Amygdala (tissue), 56 donors: ENCODE data around the gene PCK2.
A peak's percentile ranks its signal among the peaks of the same experiment; 100 is the strongest.

ENCODE experiments used
- DNase-seq, 56 donors: peaks; one replicate each; lab custom pipeline; 2025; lab: John Stamatoyannopoulos, UW

PCK2 gene

DNA sequence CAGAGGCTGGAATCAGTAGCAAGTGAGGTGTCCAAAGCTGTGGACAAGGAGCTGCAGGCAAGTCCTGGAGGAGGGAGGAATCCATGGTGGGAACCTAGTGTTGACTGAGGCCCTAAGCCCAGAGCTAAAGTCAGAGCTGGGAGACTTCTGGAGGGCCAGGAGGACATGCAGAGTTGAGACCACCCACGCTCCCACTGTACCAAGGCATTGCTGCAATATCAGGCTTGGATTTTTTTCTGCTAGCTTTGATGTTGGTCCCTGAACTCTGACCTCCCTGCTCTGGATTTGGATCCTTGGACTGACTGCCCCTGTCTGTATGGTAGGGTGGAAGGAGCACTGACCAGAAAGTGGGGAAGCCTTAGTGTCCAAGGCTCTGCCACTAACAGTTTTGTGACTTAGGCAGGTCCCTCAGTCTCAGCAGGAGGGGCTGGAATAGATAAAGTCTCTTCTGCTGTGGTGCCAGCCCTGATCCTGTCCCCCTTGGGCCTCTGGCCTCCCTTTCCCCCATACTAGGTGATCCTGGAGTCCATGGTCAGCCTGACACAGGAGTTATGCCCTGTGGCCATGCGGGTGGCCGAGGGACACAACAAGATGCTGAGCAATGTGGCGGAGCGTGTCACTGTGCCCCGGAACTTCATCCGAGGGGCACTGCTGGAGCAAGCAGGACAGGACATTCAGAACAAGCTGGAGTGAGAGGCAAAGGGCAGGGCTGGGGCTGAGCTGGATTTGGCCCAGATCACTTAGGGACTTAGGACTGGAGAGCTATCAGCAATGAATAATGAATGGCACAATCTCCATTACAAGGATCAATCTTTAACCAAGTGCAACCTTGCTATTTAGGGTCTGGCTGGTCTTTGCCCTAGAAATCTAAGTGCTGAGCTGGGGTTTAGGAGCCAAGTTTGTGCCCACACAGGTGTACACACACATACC, 32.9 kb upstream of the PCK2 start:
- no peak for DNase-seq

DNA sequence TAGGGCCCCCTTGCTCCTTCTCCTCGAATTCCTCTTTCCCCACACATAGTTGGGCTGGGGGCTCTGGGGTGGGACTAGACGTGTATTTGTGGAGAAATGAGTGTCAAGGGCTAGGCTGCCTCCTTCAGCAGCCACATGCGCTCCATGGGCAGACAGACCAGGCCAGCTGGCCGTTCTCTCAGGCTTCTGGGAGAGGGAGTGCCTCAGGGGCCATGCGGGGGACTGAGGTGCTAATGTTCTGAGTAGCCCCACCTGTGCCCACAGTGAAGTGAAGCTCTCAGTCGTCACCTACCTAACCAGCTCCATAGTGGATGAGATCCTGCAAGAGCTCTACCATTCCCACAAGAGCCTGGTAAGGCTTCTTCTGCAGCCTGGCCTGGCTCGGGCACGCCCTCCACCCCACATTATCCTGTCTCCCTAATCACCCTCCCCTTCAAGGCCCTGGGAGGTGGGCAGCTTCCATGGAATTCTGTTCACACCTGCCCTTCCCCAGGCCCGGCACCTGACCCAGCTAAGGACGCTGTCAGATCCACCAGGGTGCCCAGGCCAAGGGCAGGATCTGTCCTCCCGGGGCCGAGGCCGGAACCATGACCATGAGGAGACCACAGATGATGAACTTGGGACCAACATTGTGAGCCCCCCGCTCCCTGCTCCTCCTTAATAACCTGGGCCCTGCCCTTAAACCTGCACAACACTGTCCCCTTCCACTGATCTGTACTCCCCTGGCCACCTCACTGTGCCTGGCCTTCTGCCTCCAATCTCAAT, 31.7 kb upstream of the PCK2 start:
- no peak for DNase-seq

DNA sequence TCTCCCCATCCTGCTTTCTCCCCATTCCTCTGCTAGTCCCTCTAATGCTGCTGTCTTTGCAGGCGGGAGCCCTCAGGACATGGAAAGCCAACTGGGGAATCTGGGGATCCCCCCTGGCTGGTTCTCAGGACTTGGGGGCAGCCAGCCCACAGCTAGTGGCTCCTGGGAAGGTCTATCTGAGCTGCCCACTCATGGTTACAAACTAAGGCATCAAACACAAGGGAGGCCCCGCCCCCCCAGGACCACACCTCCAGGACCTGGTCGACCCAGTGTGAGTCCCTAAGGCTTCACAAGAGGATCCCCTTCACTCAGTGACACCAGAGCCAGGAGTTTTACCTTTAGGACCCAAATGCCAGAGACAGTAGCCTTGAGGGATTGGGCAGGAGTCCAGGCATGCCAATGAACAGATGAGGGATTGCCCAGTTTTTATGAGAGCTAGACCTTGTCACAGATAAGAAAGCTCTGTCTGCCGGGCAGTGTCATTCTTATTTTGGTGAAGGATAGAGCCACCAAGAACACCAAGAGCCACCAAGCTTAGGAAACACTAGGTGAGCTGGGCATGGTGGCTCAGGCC, 30.8 kb upstream of the PCK2 start:
- no peak for DNase-seq

DNA sequence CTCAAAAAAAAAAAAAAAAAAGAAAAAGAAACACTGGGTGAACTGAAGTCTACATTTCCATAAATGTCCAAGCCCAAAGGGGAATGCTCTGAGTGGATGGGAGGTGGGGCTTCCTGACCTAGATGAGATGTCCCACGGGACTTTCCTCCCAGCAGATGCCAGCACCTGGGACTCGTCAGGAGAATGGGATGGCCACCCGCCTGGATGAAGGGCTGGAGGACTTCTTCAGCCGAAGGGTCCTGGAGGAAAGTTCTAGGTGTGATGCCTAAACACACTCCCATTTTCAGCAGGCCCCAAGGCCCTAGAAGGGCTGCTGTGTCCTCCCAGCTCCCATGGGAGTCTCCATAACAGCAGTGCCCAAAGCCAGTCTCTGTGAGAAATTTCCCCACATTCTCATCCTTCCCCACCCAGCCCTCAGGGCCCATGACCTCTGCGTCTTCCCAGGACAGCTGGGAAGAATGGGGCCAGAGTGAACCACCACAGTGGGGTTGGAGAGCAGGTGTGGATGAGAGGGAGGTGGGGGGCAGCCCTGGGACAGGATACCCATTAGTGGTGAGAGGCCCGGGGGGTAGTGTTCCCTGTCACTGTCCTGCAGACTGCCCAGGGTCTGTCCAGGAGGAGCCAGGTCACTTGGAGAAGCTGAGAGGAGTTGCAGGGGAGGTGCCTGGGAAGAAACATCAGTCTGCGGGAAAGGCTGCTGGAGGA, 29.9 kb upstream of the PCK2 start:
- no peak for DNase-seq

DNA sequence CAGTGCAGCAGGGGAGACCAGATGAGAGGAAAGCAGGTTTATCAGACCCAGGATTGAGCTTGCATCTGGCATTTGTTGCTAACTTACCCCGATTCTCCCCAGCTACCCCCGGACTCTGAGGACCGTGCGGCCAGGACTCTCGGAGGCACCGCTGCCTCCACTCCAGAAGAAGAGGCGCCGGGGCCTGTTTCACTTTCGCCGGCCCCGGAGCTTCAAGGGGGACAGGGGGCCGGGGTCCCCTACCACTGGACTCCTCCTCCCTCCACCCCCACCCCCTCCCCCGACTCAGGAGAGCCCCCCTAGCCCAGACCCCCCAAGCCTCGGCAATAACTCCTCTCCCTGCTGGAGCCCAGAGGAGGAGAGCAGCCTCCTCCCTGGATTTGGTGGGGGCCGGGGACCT, 29.3 kb upstream of the PCK2 start:
- DNase-seq, result no peak

DNA sequence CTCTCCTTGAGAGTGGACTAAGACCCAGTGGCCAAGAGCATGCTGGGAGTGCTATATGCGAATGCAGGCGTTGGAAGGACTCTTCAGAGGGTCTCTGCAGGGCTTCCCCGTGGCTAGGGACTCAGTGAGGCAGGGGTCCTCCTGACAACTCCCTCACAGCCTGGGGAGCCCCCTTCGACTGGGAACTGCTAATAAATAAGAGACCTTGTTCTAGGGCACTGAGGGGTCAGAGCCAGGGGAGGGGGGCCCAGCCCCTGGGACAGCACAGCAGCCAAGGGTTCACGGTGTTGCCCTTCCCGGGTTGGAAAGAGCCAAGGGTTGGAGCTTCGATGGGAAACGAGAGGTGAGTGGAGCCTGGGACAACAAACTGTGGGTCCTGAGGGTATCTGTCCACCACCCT, 28.7 kb upstream of the PCK2 start:
- DNase-seq, result no peak

DNA sequence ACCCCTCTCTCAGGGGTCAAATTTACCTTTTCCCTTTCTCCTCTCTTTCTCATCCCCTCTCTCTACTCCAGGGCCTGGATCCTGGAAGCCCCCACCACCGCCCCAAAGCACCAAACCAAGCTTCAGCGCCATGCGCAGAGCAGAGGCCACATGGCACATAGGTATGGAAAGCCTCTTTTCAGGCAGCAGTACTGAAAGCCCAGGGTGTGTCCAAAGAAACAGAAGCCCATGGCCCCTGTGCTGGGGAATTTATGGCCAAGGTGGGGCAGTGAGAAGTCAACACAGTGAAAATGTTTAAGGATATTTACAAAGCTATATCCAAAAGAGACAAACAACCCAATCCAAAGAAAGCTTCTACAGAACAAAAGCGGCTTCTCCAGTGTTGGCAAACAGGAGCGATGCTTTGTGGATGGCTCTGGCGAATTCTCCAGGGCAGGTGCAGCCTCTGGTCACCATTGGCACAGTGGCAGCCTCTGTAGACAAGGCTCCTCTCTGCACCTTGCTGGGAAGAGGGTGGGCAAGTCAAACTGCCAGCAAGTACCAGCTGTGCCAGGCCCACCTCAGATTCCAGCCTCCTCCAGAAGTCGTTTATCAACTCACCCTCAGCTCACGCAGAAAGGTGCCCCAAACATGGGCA, 27.5 kb upstream of the PCK2 start:
- no peak for DNase-seq

DNA sequence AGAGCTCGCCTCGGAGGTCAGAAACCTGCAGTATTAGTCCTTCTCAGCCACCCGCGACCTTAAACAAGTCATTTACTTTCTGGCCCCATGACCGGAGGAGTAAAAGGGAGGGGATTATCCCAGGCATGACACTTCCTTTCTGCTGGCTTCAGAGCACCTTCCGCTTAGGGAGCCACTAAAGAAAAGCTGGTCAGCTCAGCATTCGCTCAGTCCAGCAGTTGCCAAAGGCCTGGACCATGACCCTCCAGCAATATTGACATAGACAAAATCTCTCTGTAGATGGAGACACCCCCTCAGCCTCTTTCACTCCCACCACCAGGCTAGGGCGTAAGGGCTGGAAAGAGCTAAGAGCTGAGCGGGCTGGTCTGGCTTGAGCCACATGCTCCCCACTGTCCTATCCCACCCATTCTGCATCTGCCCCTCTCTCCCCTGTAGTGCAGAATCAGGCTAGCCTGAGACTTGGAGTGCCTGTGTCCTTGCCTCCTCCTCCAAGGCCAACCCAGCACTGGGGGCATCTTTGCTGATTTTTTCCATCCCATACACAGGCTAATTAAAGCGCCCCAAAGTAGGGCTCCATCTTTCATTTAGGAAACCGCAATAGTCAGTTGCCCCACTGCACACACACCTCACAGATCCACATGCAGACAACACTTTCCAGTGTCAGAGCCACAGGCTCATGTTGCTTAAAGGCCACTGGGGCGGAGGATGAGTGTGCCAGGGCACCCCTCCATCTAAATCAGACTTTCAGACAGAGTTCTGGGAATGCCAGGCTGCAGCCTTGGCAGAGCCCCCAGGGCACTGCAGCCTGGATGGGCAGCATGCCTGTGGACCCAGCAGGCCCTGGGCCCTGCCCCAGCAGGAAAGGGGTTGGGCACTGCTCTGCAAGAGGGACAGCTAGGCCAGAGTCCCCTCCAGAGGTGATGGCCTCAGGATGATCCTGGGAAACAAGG, 26.7 kb upstream of the PCK2 start:
- peak in 24 of 56 donors; percentile 11 to 66 (median 33) for DNase-seq

DNA sequence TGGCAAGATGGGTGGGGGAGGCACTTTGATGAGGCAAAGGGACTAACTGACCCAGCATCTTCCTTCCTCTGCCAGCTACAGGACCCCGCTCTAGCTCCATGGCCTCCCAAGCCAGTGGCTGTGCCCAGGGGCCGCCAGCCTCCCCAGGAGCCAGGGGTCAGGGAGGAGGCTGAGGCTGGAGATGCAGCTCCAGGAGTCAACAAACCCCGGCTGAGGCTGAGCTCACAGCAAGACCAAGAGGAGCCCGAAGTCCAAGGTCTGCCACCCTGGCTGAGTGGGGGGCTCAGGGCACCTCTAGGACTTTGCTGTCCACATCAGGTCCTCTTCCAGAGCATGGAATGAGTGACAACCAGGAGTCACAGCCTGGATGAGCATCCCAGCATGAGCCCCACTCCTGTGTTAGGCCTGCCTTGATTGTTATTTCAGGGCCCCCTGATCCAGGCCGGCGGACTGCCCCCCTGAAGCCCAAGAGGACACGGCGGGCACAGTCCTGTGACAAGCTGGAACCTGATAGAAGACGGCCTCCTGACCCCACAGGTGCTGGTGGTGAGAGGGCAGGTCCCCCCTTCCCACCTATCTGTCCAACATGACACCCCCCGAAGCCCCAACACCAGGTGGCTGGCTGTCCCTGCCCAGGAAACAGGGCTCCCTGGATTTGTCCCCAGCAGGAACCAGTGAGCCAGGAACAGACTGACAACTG, 25.2 kb upstream of the PCK2 start:
- DNase-seq, result no peak

DNA sequence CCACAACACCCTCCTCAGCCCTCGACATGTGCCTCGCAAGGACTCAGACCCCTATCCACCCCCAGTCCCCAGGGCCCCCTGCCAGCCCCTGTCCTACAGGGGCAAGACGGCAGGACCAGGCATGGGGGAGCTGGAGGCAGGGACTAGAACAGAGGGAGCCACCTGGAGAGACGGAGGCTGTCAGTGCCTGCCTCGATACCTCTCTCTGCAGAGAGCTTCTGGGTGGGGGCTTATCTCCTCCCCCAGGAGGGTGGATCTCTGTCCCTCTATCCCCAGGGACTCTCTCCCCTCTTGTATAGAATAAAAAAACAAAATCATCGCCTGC, 24.7 kb upstream of the PCK2 start:
- no peak for DNase-seq

DNA sequence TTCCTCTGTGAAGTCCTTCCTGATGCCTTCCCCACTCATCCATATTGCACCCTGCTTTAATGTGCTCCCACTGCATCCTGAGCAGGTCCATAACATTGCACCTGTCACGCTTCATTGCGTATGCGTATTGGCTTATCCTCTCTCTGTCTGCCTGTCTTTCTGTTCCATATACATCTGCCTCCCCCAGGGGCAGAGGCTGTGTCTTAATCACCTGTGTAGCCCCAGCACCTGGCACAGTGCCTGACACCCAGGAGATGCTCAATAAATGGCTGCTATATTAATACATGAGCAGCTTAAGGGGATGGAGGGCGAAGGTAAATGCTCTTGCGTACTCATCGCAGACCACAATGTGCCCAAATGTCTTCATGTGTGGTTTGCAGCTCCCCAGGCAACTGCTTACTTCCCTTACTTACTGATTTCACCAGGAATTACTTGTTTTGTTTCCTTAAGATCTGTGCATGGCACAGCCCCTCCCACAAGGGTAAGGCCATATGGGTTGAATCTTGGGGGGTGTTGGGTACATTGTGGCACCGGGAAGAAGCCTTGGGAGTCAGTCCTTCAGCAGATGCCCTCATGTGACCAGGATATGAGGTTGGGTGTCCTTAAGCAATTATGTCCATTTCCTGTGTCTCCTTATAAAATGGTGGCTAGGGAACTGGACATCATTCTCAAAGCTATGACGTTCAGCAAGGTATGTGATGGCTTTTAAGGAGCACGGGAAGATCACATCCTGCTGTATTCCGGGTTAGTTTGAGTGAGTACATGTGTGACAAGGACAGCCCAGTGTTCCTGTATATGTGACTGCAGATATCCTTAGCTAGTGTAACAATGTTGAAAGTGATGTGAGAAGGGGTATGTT, 23.6 kb upstream of the PCK2 start:
- DNase-seq, result no peak

DNA sequence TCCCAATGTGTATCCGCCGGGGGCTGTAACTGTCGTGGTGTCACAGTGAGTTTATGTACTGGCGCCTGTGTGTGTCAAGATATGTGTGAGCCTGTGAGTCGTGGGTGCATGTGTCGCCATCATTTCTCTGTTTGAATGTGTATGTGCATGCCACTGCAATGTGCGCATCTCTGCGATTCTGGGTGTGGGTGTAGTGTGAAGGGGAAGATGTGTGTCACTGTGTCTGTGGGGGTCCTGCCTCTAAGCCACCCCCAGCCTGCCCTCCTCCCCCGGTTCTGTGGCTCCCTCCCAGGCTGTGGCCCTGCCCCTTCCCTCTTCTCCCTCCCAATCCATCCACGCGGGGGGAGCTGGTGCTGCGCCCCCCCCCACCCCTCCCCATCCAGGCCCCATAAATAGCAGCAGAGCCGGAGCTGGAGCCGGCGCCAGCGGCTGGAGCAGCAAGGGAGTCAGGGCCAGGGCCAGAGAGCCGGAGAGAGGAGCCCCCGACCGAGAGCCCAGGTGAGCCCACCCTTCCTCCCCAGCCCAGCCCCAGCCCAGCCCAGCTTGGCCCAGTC, 22.9 kb upstream of the PCK2 start, which contains the start of gene CPNE6:
CPNE6 (plus strand) TSS at position 419 of the 554 bp plus-strand sequence. CDS start 1,375 bp downstream, outside the sequence.
- peak in 25 of 56 donors; percentile 16 to 75 (median 43) for DNase-seq

DNA sequence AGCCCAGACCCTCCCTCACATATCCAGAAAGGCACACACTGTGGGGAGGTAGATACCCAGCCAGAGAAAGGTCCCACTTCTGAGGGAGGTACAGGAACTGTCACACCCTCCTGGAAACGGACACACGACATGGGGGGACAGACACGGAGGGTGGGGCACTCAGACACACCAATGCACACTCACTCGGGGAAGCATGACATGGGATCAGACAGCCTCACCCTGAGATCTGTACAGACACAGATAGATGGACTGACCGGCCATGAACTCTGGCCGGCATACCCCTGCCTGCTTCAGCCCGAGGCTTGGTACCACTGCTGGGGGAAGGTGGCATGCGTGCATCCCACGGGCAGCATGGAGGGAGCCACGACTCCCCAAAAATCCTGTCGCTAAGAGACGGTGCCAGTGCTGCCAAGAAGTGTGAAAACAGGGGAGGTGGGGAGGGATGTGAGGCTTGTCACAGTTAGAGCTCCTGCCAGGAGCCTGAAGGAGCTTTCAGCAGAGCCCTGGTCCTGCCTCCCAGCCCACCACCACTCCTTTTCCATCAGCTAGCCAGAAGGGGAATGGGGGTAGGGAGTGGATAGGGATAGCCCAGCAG, 22.2 kb upstream of the PCK2 start:
- DNase-seq, result peak in 28 of 56 donors; percentile 19 to 74 (median 50)

DNA sequence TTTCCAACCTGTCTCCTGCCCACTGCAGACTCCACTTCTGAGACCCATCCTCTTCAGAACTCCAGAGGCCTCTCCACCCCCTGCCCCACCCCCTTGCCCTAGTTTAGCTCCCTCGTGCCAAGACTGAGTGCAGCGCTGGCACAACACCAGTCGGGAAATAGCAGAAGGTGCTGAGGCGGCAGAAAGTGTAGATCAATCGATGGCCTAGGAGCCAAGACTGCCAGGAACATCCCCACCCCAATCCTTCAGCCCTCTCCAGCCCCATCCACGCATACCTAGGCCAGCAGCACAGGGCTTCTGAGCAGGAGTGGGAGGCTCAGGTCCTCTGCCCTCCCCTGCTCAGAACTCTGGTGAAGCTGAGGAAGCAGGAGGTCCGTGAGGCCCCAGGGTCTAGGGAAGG, 21.7 kb upstream of the PCK2 start:
- peak in 28 of 56 donors; percentile 15 to 74 (median 49) for DNase-seq

DNA sequence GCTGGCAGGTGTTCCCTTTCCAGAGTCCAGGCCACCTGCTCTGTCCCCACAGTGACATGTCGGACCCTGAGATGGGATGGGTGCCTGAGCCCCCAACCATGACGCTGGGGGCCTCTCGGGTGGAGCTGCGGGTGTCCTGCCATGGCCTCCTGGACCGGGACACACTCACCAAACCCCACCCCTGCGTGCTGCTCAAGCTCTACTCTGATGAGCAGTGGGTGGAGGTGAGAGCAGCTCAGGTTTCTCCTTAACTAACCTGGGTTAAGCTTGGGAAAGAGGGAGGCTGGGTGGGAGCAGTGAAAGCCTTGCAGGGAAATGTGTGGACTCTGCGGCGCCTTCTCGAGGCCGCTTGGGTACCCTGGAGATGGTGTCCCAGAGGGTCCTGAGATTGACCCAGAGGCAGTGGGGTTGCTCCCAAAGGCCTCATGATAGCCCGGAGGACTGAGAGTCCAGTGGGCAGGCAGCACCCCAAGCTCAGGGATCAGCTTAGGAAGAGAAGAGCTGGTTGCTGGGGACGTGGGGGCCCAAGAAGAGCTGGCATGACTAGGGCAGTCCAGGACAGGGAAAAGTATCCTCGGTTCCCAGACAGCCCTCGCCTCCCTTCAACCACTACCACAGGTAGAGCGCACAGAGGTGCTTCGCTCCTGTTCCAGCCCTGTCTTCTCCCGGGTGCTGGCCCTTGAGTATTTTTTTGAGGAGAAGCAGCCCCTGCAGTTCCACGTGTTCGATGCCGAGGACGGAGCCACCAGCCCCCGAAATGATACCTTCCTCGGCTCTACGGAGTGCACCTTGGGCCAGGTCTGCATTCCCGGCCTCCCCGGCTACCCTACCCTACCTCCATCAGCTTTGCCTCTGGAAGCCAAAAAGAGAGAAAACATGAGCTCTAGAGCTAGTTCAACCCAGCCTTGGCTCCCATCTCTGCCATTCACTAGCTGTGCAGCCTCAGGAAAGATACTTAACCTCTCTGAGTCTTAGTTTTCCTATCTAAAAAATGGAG, 20.9 kb upstream of the PCK2 start:
- no peak for DNase-seq
